ENCODE data around the gene AKT3. TPM values are rescaled to one million over a fixed set of nuclear protein-coding genes. Genes with fewer than 3 reads are reported as not detected.

Gene AKT3
- total and polyA plus RNA-seq, 7 donors: 2.1 to 105 (median 66.4) TPM

DNA sequence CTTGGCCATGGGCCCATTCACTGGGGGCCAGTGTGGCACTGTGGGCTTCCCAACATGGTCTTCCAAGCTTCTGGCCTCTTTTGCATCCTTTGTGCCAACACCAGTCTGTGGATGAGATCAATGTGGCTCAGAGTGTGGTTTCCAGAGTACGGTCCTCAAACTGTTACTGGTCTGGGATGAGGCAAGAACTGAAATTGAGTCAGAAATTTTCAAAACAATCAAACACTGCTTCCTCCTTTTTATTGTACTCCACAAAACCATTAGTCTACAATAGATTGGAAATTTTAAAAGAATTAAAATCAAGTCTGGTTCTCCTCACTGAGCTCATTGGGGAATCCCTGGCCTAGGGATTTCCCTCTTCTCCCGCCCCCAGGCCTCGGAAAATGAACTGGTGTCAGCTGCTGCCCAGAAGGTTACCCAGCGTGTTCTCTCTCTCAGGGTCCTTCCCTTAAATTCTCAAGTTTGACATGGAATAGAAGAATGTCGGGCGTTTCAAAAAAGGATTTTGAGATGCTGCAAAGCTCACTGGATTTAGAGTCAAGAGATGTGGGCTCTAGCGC, 372.2 kb downstream of the AKT3 start:
- Histone ChIP-seq H3K9me3 (no peaks in the 10 kb centered on the region), H3K4me3 (no peak overlapping the region), H3K36me3 (no peaks in the 10 kb centered on the region), H3K4me1 (peaks cover 0 to 22% (median 18%) of the 10 kb centered on the region in 4 donors), H3K27ac (no peak overlapping the region), H3K27me3 (no peaks in the 10 kb centered on the region)
- TF ChIP-seq, protein P1, sequence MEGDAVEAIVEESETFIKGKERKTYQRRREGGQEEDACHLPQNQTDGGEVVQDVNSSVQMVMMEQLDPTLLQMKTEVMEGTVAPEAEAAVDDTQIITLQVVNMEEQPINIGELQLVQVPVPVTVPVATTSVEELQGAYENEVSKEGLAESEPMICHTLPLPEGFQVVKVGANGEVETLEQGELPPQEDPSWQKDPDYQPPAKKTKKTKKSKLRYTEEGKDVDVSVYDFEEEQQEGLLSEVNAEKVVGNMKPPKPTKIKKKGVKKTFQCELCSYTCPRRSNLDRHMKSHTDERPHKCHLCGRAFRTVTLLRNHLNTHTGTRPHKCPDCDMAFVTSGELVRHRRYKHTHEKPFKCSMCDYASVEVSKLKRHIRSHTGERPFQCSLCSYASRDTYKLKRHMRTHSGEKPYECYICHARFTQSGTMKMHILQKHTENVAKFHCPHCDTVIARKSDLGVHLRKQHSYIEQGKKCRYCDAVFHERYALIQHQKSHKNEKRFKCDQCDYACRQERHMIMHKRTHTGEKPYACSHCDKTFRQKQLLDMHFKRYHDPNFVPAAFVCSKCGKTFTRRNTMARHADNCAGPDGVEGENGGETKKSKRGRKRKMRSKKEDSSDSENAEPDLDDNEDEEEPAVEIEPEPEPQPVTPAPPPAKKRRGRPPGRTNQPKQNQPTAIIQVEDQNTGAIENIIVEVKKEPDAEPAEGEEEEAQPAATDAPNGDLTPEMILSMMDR (IDR thresholded peaks at IDR 0.05): no peak
- no peak for TF ChIP-seq EP300 (IDR thresholded peaks at IDR 0.05)
- no peak for TF ChIP-seq POLR2AphosphoS5 (IDR thresholded peaks at IDR 0.05)
- TF ChIP-seq POLR2A (IDR thresholded peaks at IDR 0.05): no peak
- WGBS, 2 donors: 94 to 95% methylated on average over 7 of the region's 7 CpGs
- intact Hi-C loops (cut with DNase I): loop anchor here (10.0 kb wide), 1 partner anchor 133 kb away; no protein-coding TSS in a partner anchor
- no peak for DNase-seq

GRCh38 chr1:243475966-243476365, 374.1 kb downstream of the AKT3 start:
- intact Hi-C loops (cut with DNase I): loop anchor here (10.0 kb wide), 1 partner anchor 131 kb away; no protein-coding TSS in a partner anchor
- 89 to 93% methylated on average over 7 of the region's 7 CpGs for WGBS, 2 donors
- peaks cover 0 to 26% (median 21%) of the 10 kb centered on the region in 4 donors for H3K4me1 ChIP-seq
- TF ChIP-seq EP300 (IDR thresholded peaks at IDR 0.05): no peak
- no peak for TF ChIP-seq POLR2A (IDR thresholded peaks at IDR 0.05)
- TF ChIP-seq, protein P1 (IDR thresholded peaks at IDR 0.05): no peak
- TF ChIP-seq POLR2AphosphoS5 (IDR thresholded peaks at IDR 0.05): no peak
- H3K9me3 ChIP-seq: no peaks in the 10 kb centered on the region
- H3K27ac ChIP-seq: no peak overlapping the region
- H3K4me3 ChIP-seq: no peak overlapping the region
- DNase-seq: no peak
- H3K36me3 ChIP-seq: no peaks in the 10 kb centered on the region
- H3K27me3 ChIP-seq: no peaks in the 10 kb centered on the region

DNA sequence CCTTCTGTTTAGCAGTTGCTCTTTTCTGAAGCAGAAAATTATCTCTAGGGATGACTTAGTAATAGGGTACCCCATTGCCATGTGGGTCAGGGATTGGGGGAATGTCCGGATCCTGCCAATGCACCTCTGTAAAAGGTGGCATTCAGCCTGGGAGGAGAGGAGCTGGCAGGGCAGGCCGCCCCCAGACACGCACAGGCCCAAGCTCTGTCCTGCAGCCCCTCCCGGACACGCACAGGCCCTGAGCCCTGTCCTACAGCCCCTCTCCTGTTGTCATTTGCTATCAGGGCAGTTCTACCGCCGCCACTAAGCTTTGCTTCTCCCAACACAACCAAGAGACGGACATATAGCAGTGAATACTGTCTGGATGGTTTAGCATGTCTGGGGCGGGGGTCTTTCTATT, 375.1 kb downstream of the AKT3 start:
- Histone ChIP-seq H3K9me3 (no peaks in the 10 kb centered on the region), H3K4me3 (no peak overlapping the region), H3K27ac (no peak overlapping the region), H3K4me1 (peaks cover 0 to 26% (median 21%) of the 10 kb centered on the region in 4 donors), H3K27me3 (no peaks in the 10 kb centered on the region), H3K36me3 (no peaks in the 10 kb centered on the region)
- no peak for TF ChIP-seq POLR2A (IDR thresholded peaks at IDR 0.05)
- TF ChIP-seq EP300 (IDR thresholded peaks at IDR 0.05): no peak
- TF ChIP-seq, protein P1 (IDR thresholded peaks at IDR 0.05): no peak
- no peak for TF ChIP-seq POLR2AphosphoS5 (IDR thresholded peaks at IDR 0.05)
- intact Hi-C loops (cut with DNase I): loop anchor here (10.0 kb wide), 1 partner anchor 130 kb away; no protein-coding TSS in a partner anchor
- no peak for DNase-seq
- 96 to 98% methylated on average over 9 of the region's 9 CpGs for WGBS, 2 donors

DNA sequence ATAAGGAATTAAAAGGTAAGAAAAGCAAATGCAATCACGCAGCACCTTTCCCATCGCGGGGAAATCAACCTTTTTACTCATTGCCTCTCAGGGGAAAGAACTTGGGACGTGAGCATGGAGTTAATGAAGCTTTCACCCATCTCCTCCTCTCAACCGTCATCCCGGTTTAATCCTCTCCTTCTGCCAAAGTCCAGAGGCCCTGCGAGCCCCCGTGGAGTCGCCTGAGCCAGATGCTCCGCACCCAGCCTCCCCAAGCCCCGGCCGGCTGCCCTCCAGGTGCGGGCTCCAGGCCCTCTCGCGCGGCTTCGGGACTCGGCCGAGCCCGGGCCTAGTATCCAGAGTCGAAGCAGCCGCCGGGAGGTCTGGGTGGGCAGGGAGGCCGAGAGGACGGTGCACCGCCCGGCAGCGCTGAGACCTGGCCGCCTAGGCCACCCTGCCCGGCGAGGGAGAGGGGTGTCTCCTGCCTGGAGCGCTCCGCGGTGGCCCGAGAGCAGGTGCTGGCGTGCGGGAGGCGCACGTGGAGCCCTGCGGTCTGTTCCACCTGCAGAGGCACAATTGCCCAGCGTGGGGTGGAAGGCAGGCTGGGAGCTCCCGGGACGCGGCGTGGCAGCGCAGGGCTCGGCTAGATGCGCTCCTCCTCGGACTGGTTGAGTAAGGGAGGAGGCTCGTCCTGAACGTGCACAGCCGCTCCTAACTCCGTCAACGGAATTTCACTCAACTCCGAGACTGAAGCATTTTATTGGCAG, 375.7 kb downstream of the AKT3 start:
- no peak for TF ChIP-seq POLR2AphosphoS5 (IDR thresholded peaks at IDR 0.05)
- no peak for TF ChIP-seq POLR2A (IDR thresholded peaks at IDR 0.05)
- TF ChIP-seq, protein P1 (IDR thresholded peaks at IDR 0.05): no peak
- TF ChIP-seq EP300 (IDR thresholded peaks at IDR 0.05): no peak
- no peak for DNase-seq
- H3K27ac ChIP-seq: no peak overlapping the region
- intact Hi-C loops (cut with DNase I): loop anchor here (10.0 kb wide), 1 partner anchor 130 kb away; no protein-coding TSS in a partner anchor
- no peaks in the 10 kb centered on the region for H3K36me3 ChIP-seq
- H3K4me3 ChIP-seq: peak overlapping the region in 3 of 4 donors; percentile 37 to 49 (median 40)
- 91 to 95% methylated on average over 55 of the region's 55 CpGs for WGBS, 2 donors
- no peaks in the 10 kb centered on the region for H3K9me3 ChIP-seq
- H3K4me1 ChIP-seq: peaks cover 0 to 26% (median 21%) of the 10 kb centered on the region in 4 donors
- no peaks in the 10 kb centered on the region for H3K27me3 ChIP-seq

All from sigmoid colon (tissue), 7 donors.